ENCODE data around the gene RAP1GAP. TPM values are rescaled to one million over a fixed set of nuclear protein-coding genes. Genes with fewer than 3 reads are reported as not detected.
A peak's percentile ranks its signal among the peaks of the same experiment; 100 is the strongest.

Gene RAP1GAP
- total RNA-seq, 2 experiments from 2014 or later: 1.3 to 1.6 TPM

GRCh38 chr1:21576031-21576797 is 92.9 kb downstream of the RAP1GAP start:
- no peak for TF ChIP-seq CTCF (IDR thresholded peaks at IDR 0.05)
- Mint-ChIP-seq H3K9me3 (no peaks in the 10 kb centered on the region), H3K27me3 (peaks cover 10% of the 10 kb centered on the region), H3K36me3 (ENCODE audit: low read depth) (no peaks in the 10 kb centered on the region), H3K27ac (no peak overlapping the region), H3K4me1 (ENCODE audit: low read depth) (no peaks in the 10 kb centered on the region), H3K4me3 (no peak overlapping the region)
- ATAC-seq (no peak), DNase-seq (no peak)
- POLR2A ChIA-PET: no interaction called here
- CTCF ChIA-PET: no interaction called here
- intact Hi-C loops (cut with micrococcal nuclease): no loop called here

GRCh38 chr1:21575351-21575942 is 93.7 kb downstream of the RAP1GAP start:
- POLR2A ChIA-PET: no interaction called here
- Mint-ChIP-seq H3K36me3 (ENCODE audit: low read depth) (no peaks in the 10 kb centered on the region), H3K4me1 (ENCODE audit: low read depth) (no peaks in the 10 kb centered on the region), H3K27me3 (peaks cover 10% of the 10 kb centered on the region), H3K4me3 (no peak overlapping the region), H3K27ac (no peak overlapping the region), H3K9me3 (no peaks in the 10 kb centered on the region)
- no peak for DNase-seq
- no peak for TF ChIP-seq CTCF (IDR thresholded peaks at IDR 0.05)
- CTCF ChIA-PET: no interaction called here
- intact Hi-C loops (cut with micrococcal nuclease): no loop called here
- ATAC-seq: no peak

GRCh38 chr1:21574466-21575151 is 94.5 kb downstream of the RAP1GAP start:
- H3K4me3 Mint-ChIP-seq: no peak overlapping the region
- no peaks in the 10 kb centered on the region for H3K36me3 Mint-ChIP-seq (ENCODE audit: low read depth)
- TF ChIP-seq CTCF (IDR thresholded peaks at IDR 0.05): no peak
- CTCF ChIA-PET: no interaction called here
- ATAC-seq: no peak
- no peaks in the 10 kb centered on the region for H3K4me1 Mint-ChIP-seq (ENCODE audit: low read depth)
- peaks cover 10% of the 10 kb centered on the region for H3K27me3 Mint-ChIP-seq
- H3K27ac Mint-ChIP-seq: no peak overlapping the region
- POLR2A ChIA-PET: interaction anchor here (0.7 kb wide), 1 partner anchor 793 kb away, joined by 3 read pairs; no protein-coding TSS in a partner anchor
- no peak for DNase-seq
- no peaks in the 10 kb centered on the region for H3K9me3 Mint-ChIP-seq
- intact Hi-C loops (cut with micrococcal nuclease): no loop called here

- TF ChIP-seq CTCF (IDR thresholded peaks at IDR 0.05): no peak
- DNase-seq (peak; percentile 62), ATAC-seq (no peak)
- H3K27me3 Mint-ChIP-seq: peaks cover 10% of the 10 kb centered on the region
- H3K4me1 Mint-ChIP-seq (ENCODE audit: low read depth): no peaks in the 10 kb centered on the region
- H3K27ac Mint-ChIP-seq: no peak overlapping the region
- no peaks in the 10 kb centered on the region for H3K36me3 Mint-ChIP-seq (ENCODE audit: low read depth)
- ChIA-PET CTCF (interaction anchor here (0.7 to 1.0 kb wide), 2 partner anchors 12 to 357 kb away, joined by 3 read pairs; no protein-coding TSS in a partner anchor), POLR2A (interaction anchor here (0.7 kb wide), 1 partner anchor 794 kb away, joined by 3 read pairs; no protein-coding TSS in a partner anchor)
- no peaks in the 10 kb centered on the region for H3K9me3 Mint-ChIP-seq
- H3K4me3 Mint-ChIP-seq: no peak overlapping the region
- intact Hi-C loops (cut with micrococcal nuclease): no loop called here
Observed at GRCh38 chr1:21573971-21574465, 95.1 kb downstream of the RAP1GAP start.

Measured in activated CD8-positive, alpha-beta T cell treated with anti-CD3 and anti-CD28 coated beads for 36 hours (primary cell).